ENCODE data around the gene WDR33.

DNA sequence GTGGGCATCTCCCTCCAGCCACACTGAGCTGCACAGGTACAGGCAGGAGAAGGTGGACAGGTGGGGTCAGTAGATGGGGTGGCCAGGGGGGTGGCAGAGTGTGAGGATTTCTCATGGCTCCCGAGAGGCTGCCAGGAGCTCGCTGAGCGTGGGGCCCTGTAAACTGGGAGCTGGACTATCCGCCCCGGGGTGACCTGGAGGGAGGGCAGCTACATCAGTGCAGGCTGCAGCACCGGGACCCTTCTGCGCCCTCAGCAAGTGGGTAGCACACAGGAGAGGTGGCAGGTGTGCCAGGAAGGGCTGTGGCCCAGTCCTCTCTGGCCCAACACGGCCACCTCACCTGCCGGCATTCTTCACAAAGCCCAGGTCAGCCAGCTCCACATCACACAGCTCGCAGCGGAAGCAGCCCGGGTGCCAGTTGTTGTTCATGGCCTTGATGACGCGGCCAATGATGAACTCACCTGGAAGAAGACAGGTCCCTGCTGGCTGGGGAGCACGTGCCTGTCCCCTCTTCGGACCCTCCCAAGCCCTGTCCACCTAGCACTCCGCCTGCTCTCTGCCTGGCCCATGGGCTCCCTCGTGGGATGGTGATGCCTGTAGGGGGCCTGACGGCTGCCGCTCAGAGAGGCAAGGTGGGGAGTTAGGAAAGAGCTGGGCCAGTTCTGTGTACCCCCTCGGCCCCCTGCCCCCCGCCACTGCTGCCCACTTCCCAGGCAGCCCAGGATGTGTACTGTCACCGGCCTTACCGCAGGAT is 156.7 kb downstream of the WDR33 start:
- TF ChIP-seq POLR2A (IDR thresholded peaks at IDR 0.05; ENCODE audit: low read length) (no peak), GATA1 (IDR thresholded peaks at IDR 0.05; ENCODE audit: low read depth, low read length) (no peak)

Data from erythroblast (primary cell).